Endothelial cell of umbilical vein (primary cell): ENCODE data around the gene YTHDC2. TPM values are rescaled to one million over a fixed set of nuclear protein-coding genes. Genes with fewer than 3 reads are reported as not detected.

Experiments used
- BruUV-seq: library from RNA; stranded (reverse); fragments of 400-500 nt; replicated peaks from 2 replicates; lab custom pipeline; 2021; lab: Mats Ljungman, UMichigan
- CTCF ChIA-PET: fragments of 300-600, 350-600 bp; sonication (Branson Sonifier 250); formaldehyde crosslinking; loops from one replicate; lab custom pipeline; 2021; ENCODE audit warnings: antibody characterized with exemption, inconsistent platforms; lab: Charles Lee
- POLR2A ChIA-PET: fragments of 300-600, 350-600 bp; sonication (Branson Sonifier 250); formaldehyde crosslinking; loops from one replicate; lab custom pipeline; 2021; ENCODE audit warnings: antibody characterized with exemption, inconsistent platforms; lab: Charles Lee
- DNase-seq: peaks from one replicate; pipeline ENCODE4 v3.0.0-alpha.2; 2011; ENCODE audit warnings: low read depth, low spot score
- FAIRE-seq: peaks from 2 replicates; lab custom pipeline; 2011; peaks lifted over from hg19 to GRCh38; lab: Jason Lieb, UNC
- H2AFZ ChIP-seq: 2 replicates; pipeline ENCODE4 v1.6.0; 2012; ENCODE audit warnings: low read depth, low read length, control low read depth, inconsistent platforms
- H3K27ac ChIP-seq: 2 replicates; pipeline ENCODE4 v1.5.1; 2011; ENCODE audit warnings: low read depth, mild to moderate bottlenecking, control low read depth, low read length, moderate library complexity; ENCODE audit not compliant: insufficient read depth
- H3K27me3 ChIP-seq, 2 experiments: 2 replicates each; pipeline versions ENCODE4 v1.6.0 to v1.6.1; 2011; ENCODE audit warnings: low read length in 2 of 2, mixed read lengths in 1 of 2; ENCODE audit not compliant: control insufficient read depth in 2 of 2, insufficient read depth in 2 of 2
- H3K36me3 ChIP-seq, 2 experiments: 2 replicates in 1 of 2; 3 replicates in 1 of 2; pipeline ENCODE4 v1.5.1; 2011; ENCODE audit warnings: low read length in 2 of 2, mild to moderate bottlenecking in 1 of 2, moderate library complexity in 1 of 2; ENCODE audit not compliant: control insufficient read depth in 2 of 2, insufficient read depth in 2 of 2; ENCODE audit errors: extremely low read depth in 1 of 2
- H3K4me1 ChIP-seq: 3 replicates; pipeline ENCODE4 v1.5.1; 2011; ENCODE audit warnings: mild to moderate bottlenecking, low read length; ENCODE audit not compliant: control insufficient read depth, insufficient read depth; ENCODE audit errors: extremely low read depth
- H3K4me2 ChIP-seq: 2 replicates; pipeline ENCODE4 v1.6.1; 2011; ENCODE audit warnings: low read length, control low read depth, mixed read lengths; ENCODE audit not compliant: insufficient read depth
- H3K4me3 ChIP-seq, 3 experiments: fragments of 200-600 bp in 1 of 3; sonication (generic), shearing (Covaris generic) in 1 of 3; replicated peaks in 1 of 3; 2 replicates each; pipeline ENCODE4 v1.5.1; 2011 to 2016; ENCODE audit warnings: control low read depth in 3 of 3, low read length in 3 of 3, mild to moderate bottlenecking in 2 of 3, inconsistent platforms in 1 of 3, low read depth in 1 of 3, moderate library complexity in 1 of 3; ENCODE audit not compliant: insufficient read depth in 1 of 3
- H3K79me2 ChIP-seq: 2 replicates; pipeline ENCODE4 v1.6.0; 2012; ENCODE audit warnings: low read length, inconsistent platforms; ENCODE audit not compliant: control insufficient read depth, insufficient read depth
- H3K9ac ChIP-seq: replicated peaks from 2 replicates; pipeline ENCODE3; 2011; ENCODE audit warnings: low read length, control low read depth; ENCODE audit not compliant: insufficient read depth; ENCODE audit errors: extremely low read depth
- H3K9me1 ChIP-seq: replicated peaks from 3 replicates; pipeline ENCODE4 v1.6.0; 2011; ENCODE audit warnings: mild to moderate bottlenecking, low read length; ENCODE audit not compliant: control insufficient read depth, insufficient read depth; ENCODE audit errors: extremely low read depth
- H3K9me3 ChIP-seq: replicated peaks from 2 replicates; pipeline ENCODE4 v1.5.1; 2012; ENCODE audit warnings: low read length, inconsistent platforms; ENCODE audit not compliant: control insufficient read depth, insufficient read depth
- H4K20me1 ChIP-seq: replicated peaks from 2 replicates; pipeline ENCODE3; 2011; ENCODE audit warnings: mild to moderate bottlenecking, low read length; ENCODE audit not compliant: control insufficient read depth, insufficient read depth; ENCODE audit errors: extremely low read depth
- CTCF ChIP-seq, 2 donors: IDR thresholded peaks; 1 replicate in 1 of 2; 2 replicates in 1 of 2; pipeline ENCODE4 v1.5.1; 2011; ENCODE audit warnings: low read length in 2 of 2, mild to moderate bottlenecking in 2 of 2, moderate library complexity in 2 of 2, control low read depth in 1 of 2, inconsistent platforms in 1 of 2, low read depth in 1 of 2; ENCODE audit not compliant: insufficient read depth in 1 of 2; ENCODE audit errors: extremely low read depth in 1 of 2
- EZH2 ChIP-seq: IDR thresholded peaks from 2 replicates; pipeline ENCODE4 v1.6.1; 2012; ENCODE audit warnings: borderline replicate concordance, low read depth, mild to moderate bottlenecking, moderate library complexity, low read length, inconsistent platforms; ENCODE audit not compliant: severe bottlenecking
- FOS ChIP-seq: IDR thresholded peaks from 2 replicates; pipeline ENCODE4 v1.6.1; 2011; ENCODE audit warnings: mild to moderate bottlenecking, low read length, moderate library complexity, borderline replicate concordance; ENCODE audit not compliant: insufficient read depth
- GATA2 ChIP-seq: IDR thresholded peaks from 2 replicates; pipeline ENCODE4 v1.7.0; 2011; ENCODE audit warnings: low read depth, mild to moderate bottlenecking, moderate library complexity, mixed read lengths, low read length; ENCODE audit not compliant: insufficient read length, insufficient read depth
- JUN ChIP-seq: IDR thresholded peaks from 2 replicates; pipeline ENCODE4 v1.6.1; 2011; ENCODE audit warnings: borderline replicate concordance, low read depth; ENCODE audit not compliant: insufficient read length, insufficient read depth
- MYC ChIP-seq: IDR thresholded peaks from one replicate; pipeline ENCODE4 v1.6.1; 2011; ENCODE audit warnings: mild to moderate bottlenecking, low read depth, low read length
- POLR2A ChIP-seq: IDR thresholded peaks from 2 replicates; pipeline ENCODE4 v1.6.1; 2012; ENCODE audit warnings: low read depth, mild to moderate bottlenecking, control low read depth, low read length
- POLR2AphosphoS5 ChIP-seq: IDR thresholded peaks from 2 replicates; pipeline ENCODE4 v1.6.1; 2012; ENCODE audit warnings: low read depth, mild to moderate bottlenecking, control low read depth, low read length, moderate library complexity; ENCODE audit not compliant: insufficient read depth
- dilution Hi-C: fragments of 300-500 bp; cut with MboI; formaldehyde crosslinking; loops from one replicate; pipeline ENCODE4 v1.15.0; 2019; ENCODE audit warnings: low sequenced_read_pairs; ENCODE audit not compliant: extremely low pct_ligation_motif_present
- intact Hi-C: fragments of 100-400 bp; cut with micrococcal nuclease; formaldehyde crosslinking; loops from one replicate; pipeline ENCODE4 v1.10.0; 2022
- polyA plus RNA-seq, 4 experiments: library from polyadenylated mRNA; depleted of rRNA in 3 of 4; stranded (reverse) in 3 of 4; unstranded in 1 of 4; fragments of >200 nt; gene quantifications; 2 replicates each; pipeline versions ENCODE4 v1.2.1 to v1.2.3, GENCODE V29; 2011 to 2012; ENCODE audit warnings: missing spikeins in 1 of 4
- total RNA-seq: library from RNA; stranded (reverse); gene quantifications from 2 replicates; pipeline ENCODE4 v1.2.3, GENCODE V29; 2021
- TF ChIP-seq, protein P1 (sequence below): IDR thresholded peaks from 2 replicates; pipeline ENCODE4 v1.6.1; 2011; ENCODE audit not compliant: insufficient read depth, insufficient read length

Gene YTHDC2
- total and polyA plus RNA-seq, 2 donors (not counting 3 experiments of a cell fraction or from before 2014, with no cell fraction given): 7.6 to 40.7 TPM

- Histone ChIP-seq H3K36me3 (no peaks in the 10 kb centered on the region), H3K9me1 (no peaks in the 10 kb centered on the region), H4K20me1 (no peaks in the 10 kb centered on the region), H3K4me1 (peaks cover 21% of the 10 kb centered on the region), H3K27ac (peak overlapping the region; percentile 29), H3K4me3 (no peak overlapping the region), H3K79me2 (peaks cover 25% of the 10 kb centered on the region), H2AFZ (no peak overlapping the region), H3K9ac (peak overlapping the region; percentile 31), H3K4me2 (peak overlapping the region; percentile 62), H3K27me3 (no peaks in the 10 kb centered on the region), H3K9me3 (no peaks in the 10 kb centered on the region)
- CTCF ChIA-PET: interaction anchor here (1.0 to 1.5 kb wide), 2 partner anchors 12 to 80 kb away, joined by 3 to 6 read pairs; no protein-coding TSS in a partner anchor
- intact Hi-C loops: loop anchor here (10.0 kb wide), 1 partner anchor 1998 kb away; no protein-coding TSS in a partner anchor
- dilution Hi-C loops: no loop called here
- FAIRE-seq (no peak), DNase-seq (peak; percentile 50)
- POLR2A ChIA-PET: no interaction called here
- no TSS peak for BruUV-seq
- TF ChIP-seq CTCF (IDR thresholded peaks at IDR 0.05; ENCODE audit: extremely low read depth in 1 of 2, insufficient read depth in 1 of 2, low read depth in 1 of 2, low read length in 2 of 2): no peak
- TF ChIP-seq FOS: peak; percentile 9
Measured at GRCh38 chr5:113526421-113526820, 12.9 kb downstream of the YTHDC2 start.

- Histone ChIP-seq H3K79me2 (peaks cover 16% of the 10 kb centered on the region), H3K36me3 (no peaks in the 10 kb centered on the region), H2AFZ (no peak overlapping the region), H4K20me1 (no peaks in the 10 kb centered on the region), H3K4me2 (no peak overlapping the region), H3K27me3 (no peaks in the 10 kb centered on the region), H3K9me3 (no peaks in the 10 kb centered on the region), H3K9ac (no peak overlapping the region), H3K4me3 (no peak overlapping the region), H3K9me1 (no peaks in the 10 kb centered on the region), H3K27ac (no peak overlapping the region), H3K4me1 (peaks cover 21% of the 10 kb centered on the region)
- dilution Hi-C loops (no loop called here), intact Hi-C loops (loop anchor here (10.0 kb wide), 1 partner anchor 1997 kb away; no protein-coding TSS in a partner anchor)
- ChIA-PET CTCF (no interaction called here), POLR2A (no interaction called here)
- FAIRE-seq (no peak), DNase-seq (no peak)
- TF ChIP-seq EZH2 (no peak), CTCF (IDR thresholded peaks at IDR 0.05; ENCODE audit: extremely low read depth in 1 of 2, insufficient read depth in 1 of 2, low read depth in 1 of 2, low read length in 2 of 2) (no peak), POLR2AphosphoS5 (no peak), MYC (no peak), FOS (no peak), POLR2A (no peak), GATA2 (no peak), JUN (no peak)
- TF ChIP-seq, protein P1, sequence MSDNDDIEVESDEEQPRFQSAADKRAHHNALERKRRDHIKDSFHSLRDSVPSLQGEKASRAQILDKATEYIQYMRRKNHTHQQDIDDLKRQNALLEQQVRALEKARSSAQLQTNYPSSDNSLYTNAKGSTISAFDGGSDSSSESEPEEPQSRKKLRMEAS: no peak
- BruUV-seq: no TSS peak
Measured at GRCh38 chr5:113527746-113528145, 14.3 kb downstream of the YTHDC2 start.
